ENCODE data around the gene FRMD1. TPM values are rescaled to one million over a fixed set of nuclear protein-coding genes. Genes with fewer than 3 reads are reported as not detected.

The FRMD1 gene
- total RNA-seq, 4 donors from 2014 or later = 0.04 to 0.12 TPM; not detected in 2

DNA sequence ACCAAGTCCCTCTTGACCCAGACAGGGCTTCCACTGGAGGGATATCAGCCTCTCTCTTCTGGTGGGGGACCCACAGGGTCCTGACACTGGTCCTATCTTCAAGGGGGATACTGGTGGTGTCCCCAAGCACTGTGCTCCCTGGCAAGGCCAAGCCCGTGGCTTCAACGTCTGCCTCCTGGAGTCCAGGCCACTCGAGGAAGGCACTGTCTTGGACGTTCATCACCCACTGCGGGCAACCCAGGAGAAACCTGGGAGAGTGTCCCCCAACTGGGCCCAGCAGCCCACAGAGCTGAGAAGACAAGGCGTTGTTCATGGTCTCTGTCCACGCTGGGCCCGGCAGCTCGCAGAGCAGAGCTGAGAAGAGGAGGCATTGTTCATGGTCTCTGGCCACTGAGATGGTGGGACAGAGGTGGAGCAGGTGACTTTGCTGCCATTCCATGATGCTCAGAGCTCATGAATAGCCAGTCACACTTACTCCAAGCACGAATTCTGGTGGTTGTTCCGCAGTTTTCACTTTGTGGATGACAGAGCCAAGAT is 37.5 kb upstream of the FRMD1 start:
- Histone ChIP-seq H3K27ac (no peak overlapping the region), H3K9me3 (no peaks in the 10 kb centered on the region), H3K4me1 (no peaks in the 10 kb centered on the region), H3K36me3 (no peaks in the 10 kb centered on the region), H3K4me3 (no peak overlapping the region), H3K27me3 (no peaks in the 10 kb centered on the region)
- ATAC-seq = no peak
- DNase-seq = no peak
- no peak for TF ChIP-seq POLR2A (IDR thresholded peaks at IDR 0.05)
- TF ChIP-seq, protein P1, sequence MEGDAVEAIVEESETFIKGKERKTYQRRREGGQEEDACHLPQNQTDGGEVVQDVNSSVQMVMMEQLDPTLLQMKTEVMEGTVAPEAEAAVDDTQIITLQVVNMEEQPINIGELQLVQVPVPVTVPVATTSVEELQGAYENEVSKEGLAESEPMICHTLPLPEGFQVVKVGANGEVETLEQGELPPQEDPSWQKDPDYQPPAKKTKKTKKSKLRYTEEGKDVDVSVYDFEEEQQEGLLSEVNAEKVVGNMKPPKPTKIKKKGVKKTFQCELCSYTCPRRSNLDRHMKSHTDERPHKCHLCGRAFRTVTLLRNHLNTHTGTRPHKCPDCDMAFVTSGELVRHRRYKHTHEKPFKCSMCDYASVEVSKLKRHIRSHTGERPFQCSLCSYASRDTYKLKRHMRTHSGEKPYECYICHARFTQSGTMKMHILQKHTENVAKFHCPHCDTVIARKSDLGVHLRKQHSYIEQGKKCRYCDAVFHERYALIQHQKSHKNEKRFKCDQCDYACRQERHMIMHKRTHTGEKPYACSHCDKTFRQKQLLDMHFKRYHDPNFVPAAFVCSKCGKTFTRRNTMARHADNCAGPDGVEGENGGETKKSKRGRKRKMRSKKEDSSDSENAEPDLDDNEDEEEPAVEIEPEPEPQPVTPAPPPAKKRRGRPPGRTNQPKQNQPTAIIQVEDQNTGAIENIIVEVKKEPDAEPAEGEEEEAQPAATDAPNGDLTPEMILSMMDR (IDR thresholded peaks at IDR 0.05 in 4 of 5, conservative IDR thresholded peaks at IDR 0.05 in 1 of 5) = no peak
- intact Hi-C loops (cut with DNase I; ENCODE audit: low total_unique reads) (no loop called here), in situ Hi-C loops (cut with MboI; ENCODE audit: low sequenced_read_pairs in 4 of 4) (loop anchor here in 1 of 4 donors (25.0 kb wide), 1 partner anchor 204 kb away; no protein-coding TSS in a partner anchor)

DNA sequence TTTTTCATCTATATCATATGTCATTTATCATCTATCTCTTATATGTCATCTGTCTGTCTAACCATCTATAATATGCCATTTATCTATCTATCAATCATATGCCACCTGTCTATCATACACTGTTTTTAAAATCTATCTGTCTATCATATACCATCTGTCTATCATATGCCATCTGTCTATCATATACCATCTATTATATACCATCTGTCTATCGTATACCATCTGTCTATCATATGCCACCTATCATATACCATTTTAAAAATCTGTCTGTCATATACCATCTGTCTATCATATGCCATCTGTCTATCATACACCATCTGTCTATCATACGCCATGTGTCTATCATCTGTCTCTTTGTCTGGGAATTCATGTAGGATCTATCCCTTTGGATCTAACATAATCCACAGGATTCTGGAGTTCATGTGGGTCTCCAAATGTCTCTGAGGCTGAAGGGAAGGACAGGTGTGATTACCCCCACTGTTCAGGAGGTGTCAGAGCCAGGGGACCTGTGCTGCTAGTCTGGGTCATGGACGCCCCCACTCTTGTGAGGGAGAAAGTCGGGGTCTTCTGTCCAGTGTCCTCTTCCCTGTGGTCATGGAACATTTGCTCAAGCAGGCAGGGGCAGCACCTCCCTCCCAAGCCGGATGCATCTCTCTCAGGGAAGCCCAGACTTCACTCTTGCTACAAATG is 36.9 kb upstream of the FRMD1 start:
- Histone ChIP-seq H3K36me3 (no peaks in the 10 kb centered on the region), H3K9me3 (no peaks in the 10 kb centered on the region), H3K4me3 (no peak overlapping the region), H3K27ac (no peak overlapping the region), H3K4me1 (no peaks in the 10 kb centered on the region), H3K27me3 (no peaks in the 10 kb centered on the region)
- TF ChIP-seq, protein P1 (IDR thresholded peaks at IDR 0.05 in 4 of 5, conservative IDR thresholded peaks at IDR 0.05 in 1 of 5) = no peak
- TF ChIP-seq POLR2A (IDR thresholded peaks at IDR 0.05) = no peak
- in situ Hi-C loops (cut with MboI; ENCODE audit: low sequenced_read_pairs in 4 of 4) (loop anchor here in 1 of 4 donors (25.0 kb wide), 1 partner anchor 204 kb away; no protein-coding TSS in a partner anchor), intact Hi-C loops (cut with DNase I; ENCODE audit: low total_unique reads) (no loop called here)
- ATAC-seq = no peak
- DNase-seq = no peak

DNA sequence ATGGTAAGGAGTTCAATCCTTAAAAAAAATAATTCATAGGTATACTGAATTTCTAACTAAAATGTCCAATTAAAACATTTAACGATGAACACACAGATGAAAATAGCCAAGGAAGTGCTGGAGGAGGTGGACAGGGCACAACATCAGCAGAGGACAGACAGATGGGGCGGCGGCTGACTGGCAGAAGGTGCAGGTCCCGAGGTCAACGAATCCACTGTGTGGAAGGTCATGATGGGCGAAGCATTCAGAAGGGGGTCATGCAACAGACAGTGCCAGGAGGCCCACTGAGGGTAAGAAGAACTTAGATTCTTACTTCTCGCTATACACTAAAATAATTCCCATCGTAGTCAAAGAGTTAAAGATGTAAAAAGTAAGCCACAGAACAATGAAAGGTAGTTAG is 34.2 kb upstream of the FRMD1 start:
- intact Hi-C loops (cut with DNase I; ENCODE audit: low total_unique reads) = no loop called here
- in situ Hi-C loops (cut with MboI; ENCODE audit: low sequenced_read_pairs in 4 of 4) = loop anchor here in 1 of 4 donors (25.0 kb wide), 1 partner anchor 201 kb away; no protein-coding TSS in a partner anchor
- no peak for DNase-seq

DNA sequence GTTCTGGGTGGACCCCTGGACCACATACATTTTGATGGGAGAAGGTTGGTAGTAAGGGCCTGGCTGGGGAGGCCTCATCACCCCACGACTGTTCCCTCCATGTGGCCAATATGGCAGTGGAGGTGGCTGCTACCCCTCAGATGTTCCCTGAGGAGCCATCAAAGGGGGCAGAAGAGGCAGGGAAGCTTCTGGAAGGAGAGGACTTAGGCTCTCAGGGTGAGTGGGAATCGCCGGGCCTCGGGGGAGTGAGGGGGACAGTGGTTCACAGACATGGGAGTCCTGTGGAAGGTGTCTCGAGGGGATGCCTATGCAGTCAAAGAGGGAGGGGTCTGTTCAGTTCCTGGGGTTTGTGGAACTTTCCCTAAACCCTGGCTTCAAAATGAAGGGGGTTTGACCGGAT is 32.9 kb upstream of the FRMD1 start:
- Histone ChIP-seq H3K9me3 (no peaks in the 10 kb centered on the region), H3K27me3 (no peaks in the 10 kb centered on the region), H3K27ac (no peak overlapping the region), H3K4me3 (no peak overlapping the region), H3K4me1 (no peaks in the 10 kb centered on the region), H3K36me3 (no peaks in the 10 kb centered on the region)
- in situ Hi-C loops (cut with MboI; ENCODE audit: low sequenced_read_pairs in 4 of 4) = loop anchor here in 1 of 4 donors (25.0 kb wide), 1 partner anchor 200 kb away; no protein-coding TSS in a partner anchor
- TF ChIP-seq POLR2A (IDR thresholded peaks at IDR 0.05) = no peak
- TF ChIP-seq, protein P1 (IDR thresholded peaks at IDR 0.05 in 4 of 5, conservative IDR thresholded peaks at IDR 0.05 in 1 of 5) = no peak
- intact Hi-C loops (cut with DNase I; ENCODE audit: low total_unique reads) = no loop called here
- no peak for ATAC-seq
- DNase-seq = no peak

More for the DNA sequence above, 34.2 kb upstream of the FRMD1 start:
- TF ChIP-seq, protein P1 (IDR thresholded peaks at IDR 0.05 in 4 of 5, conservative IDR thresholded peaks at IDR 0.05 in 1 of 5) = no peak
- TF ChIP-seq POLR2A (IDR thresholded peaks at IDR 0.05) = no peak
- no peak for ATAC-seq
- Histone ChIP-seq H3K36me3 (no peaks in the 10 kb centered on the region), H3K27me3 (no peaks in the 10 kb centered on the region), H3K9me3 (no peaks in the 10 kb centered on the region), H3K27ac (no peak overlapping the region), H3K4me3 (no peak overlapping the region), H3K4me1 (no peaks in the 10 kb centered on the region)

Measured in gastrocnemius medialis (tissue), 4 donors.